DOHH2 (cell line): ENCODE data around the gene ZNF235.

ENCODE experiments used
- EZH2phosphoT487 ChIP-seq: fragments of 200-600 bp; sonication (generic); IDR thresholded peaks from 2 replicates; pipeline ENCODE4 v1.6.1; 2017; ENCODE audit warnings: borderline replicate concordance, mild to moderate bottlenecking, antibody characterized with exemption, low read length, moderate library complexity, mixed read lengths
- TF ChIP-seq, protein P1 (sequence below): fragments of 200-600 bp; sonication (generic); IDR thresholded peaks from one replicate; pipeline ENCODE4 v1.5.1; 2014; ENCODE audit warnings: antibody characterized with exemption, mild to moderate bottlenecking, low read depth, low read length; ENCODE audit not compliant: poor library complexity, severe bottlenecking

- TF ChIP-seq, protein P1, sequence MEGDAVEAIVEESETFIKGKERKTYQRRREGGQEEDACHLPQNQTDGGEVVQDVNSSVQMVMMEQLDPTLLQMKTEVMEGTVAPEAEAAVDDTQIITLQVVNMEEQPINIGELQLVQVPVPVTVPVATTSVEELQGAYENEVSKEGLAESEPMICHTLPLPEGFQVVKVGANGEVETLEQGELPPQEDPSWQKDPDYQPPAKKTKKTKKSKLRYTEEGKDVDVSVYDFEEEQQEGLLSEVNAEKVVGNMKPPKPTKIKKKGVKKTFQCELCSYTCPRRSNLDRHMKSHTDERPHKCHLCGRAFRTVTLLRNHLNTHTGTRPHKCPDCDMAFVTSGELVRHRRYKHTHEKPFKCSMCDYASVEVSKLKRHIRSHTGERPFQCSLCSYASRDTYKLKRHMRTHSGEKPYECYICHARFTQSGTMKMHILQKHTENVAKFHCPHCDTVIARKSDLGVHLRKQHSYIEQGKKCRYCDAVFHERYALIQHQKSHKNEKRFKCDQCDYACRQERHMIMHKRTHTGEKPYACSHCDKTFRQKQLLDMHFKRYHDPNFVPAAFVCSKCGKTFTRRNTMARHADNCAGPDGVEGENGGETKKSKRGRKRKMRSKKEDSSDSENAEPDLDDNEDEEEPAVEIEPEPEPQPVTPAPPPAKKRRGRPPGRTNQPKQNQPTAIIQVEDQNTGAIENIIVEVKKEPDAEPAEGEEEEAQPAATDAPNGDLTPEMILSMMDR = no peak
- no peak for TF ChIP-seq EZH2phosphoT487
Measured at GRCh38 chr19:44278181-44278690, 26.6 kb downstream of the ZNF235 start.
